ENCODE data around the gene LDB2. TPM values are rescaled to one million over a fixed set of nuclear protein-coding genes. Genes with fewer than 3 reads are reported as not detected.

The LDB2 gene
- total RNA-seq, 2 donors from 2014 or later, result 11.4 to 14.5 TPM

- WGBS, 2 experiments (ENCODE audit: insufficient coverage in 1 of 2, insufficient read length in 1 of 2), result 94 to 97% methylated on average over 4 to 5 of the region's 5 CpGs
- no peak overlapping the region for H3K4me3 Mint-ChIP-seq
- Histone ChIP-seq H3K27ac (ENCODE audit: low read depth, low read length) (no peak overlapping the region), H3K27me3 (ENCODE audit: control insufficient read depth, insufficient read depth, low read length, poor library complexity, severe bottlenecking) (no peaks in the 10 kb centered on the region), H3K9me3 (ENCODE audit: control insufficient read depth, low read length) (peaks cover 7% of the 10 kb centered on the region), H3K36me3 (ENCODE audit: control insufficient read depth, insufficient read depth, low read length) (no peaks in the 10 kb centered on the region), H3K4me1 (ENCODE audit: control insufficient read depth, insufficient read depth, low read length) (peaks cover 7% of the 10 kb centered on the region), H3K9ac (ENCODE audit: extremely low read depth, low read length, poor library complexity, severe bottlenecking) (no peak overlapping the region), H3K4me3 (ENCODE audit: low read length) (no peak overlapping the region)
- H3K27me3 Mint-ChIP-seq (ENCODE audit: insufficient read depth), result peaks cover 11% of the 10 kb centered on the region
- TF ChIP-seq CTCF (conservative IDR thresholded peaks at IDR 0.05), result no peak
- DNase-seq, result no peak
- peaks cover 2% of the 10 kb centered on the region for H3K36me3 Mint-ChIP-seq (ENCODE audit: low read depth)
- no peak overlapping the region for H3K27ac Mint-ChIP-seq
- H3K4me1 Mint-ChIP-seq, result peaks cover 8% of the 10 kb centered on the region
- H3K9me3 Mint-ChIP-seq, result peaks cover 2% of the 10 kb centered on the region
Observed at GRCh38 chr4:16868674-16869073, 29.8 kb downstream of the LDB2 start.

DNA sequence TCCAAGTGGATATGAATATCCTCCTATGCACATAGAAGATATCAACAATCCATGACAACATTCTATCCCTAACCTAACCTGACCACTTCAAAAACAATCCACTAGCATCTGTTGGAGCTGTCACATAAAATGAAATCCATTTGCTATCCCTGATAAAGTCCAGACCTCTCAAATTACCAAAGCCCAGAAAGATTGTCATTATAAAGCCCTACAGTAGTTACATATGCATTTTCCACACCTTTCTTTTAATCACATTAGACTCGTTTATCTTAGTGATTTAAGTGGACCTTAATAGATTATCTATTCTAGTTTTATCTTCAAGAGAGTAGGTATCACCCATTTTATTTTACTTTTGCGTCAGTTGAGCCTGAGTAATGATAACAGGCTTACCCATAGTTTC is 30.6 kb downstream of the LDB2 start:
- Histone ChIP-seq H3K36me3 (ENCODE audit: control insufficient read depth, insufficient read depth, low read length) (no peaks in the 10 kb centered on the region), H3K9me3 (ENCODE audit: control insufficient read depth, low read length) (peaks cover 7% of the 10 kb centered on the region), H3K27ac (ENCODE audit: low read depth, low read length) (no peak overlapping the region), H3K4me1 (ENCODE audit: control insufficient read depth, insufficient read depth, low read length) (peaks cover 7% of the 10 kb centered on the region), H3K27me3 (ENCODE audit: control insufficient read depth, insufficient read depth, low read length, poor library complexity, severe bottlenecking) (no peaks in the 10 kb centered on the region), H3K4me3 (ENCODE audit: low read length) (peak overlapping the region; percentile 14), H3K9ac (ENCODE audit: extremely low read depth, low read length, poor library complexity, severe bottlenecking) (no peak overlapping the region)
- H3K9me3 Mint-ChIP-seq, result peaks cover 2% of the 10 kb centered on the region
- H3K27ac Mint-ChIP-seq, result no peak overlapping the region
- WGBS, 2 experiments (ENCODE audit: insufficient coverage in 1 of 2, insufficient read length in 1 of 2), result 53 to 80% methylated on average over 1 to 2 of the region's 2 CpGs
- peaks cover 2% of the 10 kb centered on the region for H3K36me3 Mint-ChIP-seq (ENCODE audit: low read depth)
- no peak overlapping the region for H3K4me3 Mint-ChIP-seq
- H3K27me3 Mint-ChIP-seq (ENCODE audit: insufficient read depth), result peaks cover 11% of the 10 kb centered on the region
- no peak for DNase-seq
- peaks cover 14% of the 10 kb centered on the region for H3K4me1 Mint-ChIP-seq
- no peak for TF ChIP-seq CTCF (conservative IDR thresholded peaks at IDR 0.05)

GRCh38 chr4:16866974-16867373 is 31.5 kb downstream of the LDB2 start:
- H3K27ac Mint-ChIP-seq, result no peak overlapping the region
- H3K36me3 Mint-ChIP-seq (ENCODE audit: low read depth), result peaks cover 2% of the 10 kb centered on the region

More at GRCh38 chr4:16866974-16867373, 31.5 kb downstream of the LDB2 start:
- no peak overlapping the region for H3K27ac ChIP-seq (ENCODE audit: low read depth, low read length)
- DNase-seq, result no peak
- H3K4me1 ChIP-seq (ENCODE audit: control insufficient read depth, insufficient read depth, low read length), result peaks cover 7% of the 10 kb centered on the region
- H3K36me3 ChIP-seq (ENCODE audit: control insufficient read depth, insufficient read depth, low read length), result no peaks in the 10 kb centered on the region
- Mint-ChIP-seq H3K27me3 (ENCODE audit: insufficient read depth) (peaks cover 11% of the 10 kb centered on the region), H3K4me1 (peaks cover 16% of the 10 kb centered on the region), H3K9me3 (peaks cover 2% of the 10 kb centered on the region), H3K4me3 (no peak overlapping the region)
- H3K9me3 ChIP-seq (ENCODE audit: control insufficient read depth, low read length), result peaks cover 7% of the 10 kb centered on the region
- no peak overlapping the region for H3K9ac ChIP-seq (ENCODE audit: extremely low read depth, low read length, poor library complexity, severe bottlenecking)
- WGBS, 2 experiments (ENCODE audit: insufficient coverage in 1 of 2, insufficient read length in 1 of 2), result 71 to 97% methylated on average over 1 to 2 of the region's 3 CpGs
- no peak overlapping the region for H3K4me3 ChIP-seq (ENCODE audit: low read length)
- no peaks in the 10 kb centered on the region for H3K27me3 ChIP-seq (ENCODE audit: control insufficient read depth, insufficient read depth, low read length, poor library complexity, severe bottlenecking)
- TF ChIP-seq CTCF (conservative IDR thresholded peaks at IDR 0.05), result no peak
